GM19438 (cell line): ENCODE measurements around the gene NEK2.
"Not testable (repeated sequence)": the region's sequence is repeated elsewhere in the genome, so short reads cannot be mapped to it uniquely, and the experiment has no call there.

Experiments
- ATAC-seq: cut with Tn5 transposase; IDR thresholded peaks from one replicate; pipeline ENCODE4 v1.9.1; 2021; ENCODE audit warnings: low read depth; ENCODE audit not compliant: unreplicated experiment

Gene NEK2

DNA sequence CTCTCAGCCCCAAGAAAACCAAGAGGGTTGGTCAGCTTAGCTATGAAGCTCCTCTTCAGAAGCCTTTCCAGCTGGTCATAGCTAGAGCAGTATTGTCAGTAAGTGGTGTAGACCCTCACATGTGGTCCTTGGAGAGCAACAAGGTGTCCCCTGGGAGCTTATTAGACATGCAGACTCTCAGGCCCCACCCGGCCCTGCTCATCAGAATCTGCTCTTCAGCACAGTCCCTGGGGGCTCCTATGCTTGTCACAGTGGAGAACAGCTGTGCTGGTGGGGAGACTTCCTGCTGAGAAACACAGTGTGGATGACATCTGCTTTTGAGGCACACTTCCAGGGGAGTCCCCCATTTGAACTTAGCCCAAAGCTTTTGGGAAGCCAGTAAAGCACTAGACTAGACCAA, 21.9 kb upstream of the NEK2 start:
- ATAC-seq, result peak; percentile 79

DNA sequence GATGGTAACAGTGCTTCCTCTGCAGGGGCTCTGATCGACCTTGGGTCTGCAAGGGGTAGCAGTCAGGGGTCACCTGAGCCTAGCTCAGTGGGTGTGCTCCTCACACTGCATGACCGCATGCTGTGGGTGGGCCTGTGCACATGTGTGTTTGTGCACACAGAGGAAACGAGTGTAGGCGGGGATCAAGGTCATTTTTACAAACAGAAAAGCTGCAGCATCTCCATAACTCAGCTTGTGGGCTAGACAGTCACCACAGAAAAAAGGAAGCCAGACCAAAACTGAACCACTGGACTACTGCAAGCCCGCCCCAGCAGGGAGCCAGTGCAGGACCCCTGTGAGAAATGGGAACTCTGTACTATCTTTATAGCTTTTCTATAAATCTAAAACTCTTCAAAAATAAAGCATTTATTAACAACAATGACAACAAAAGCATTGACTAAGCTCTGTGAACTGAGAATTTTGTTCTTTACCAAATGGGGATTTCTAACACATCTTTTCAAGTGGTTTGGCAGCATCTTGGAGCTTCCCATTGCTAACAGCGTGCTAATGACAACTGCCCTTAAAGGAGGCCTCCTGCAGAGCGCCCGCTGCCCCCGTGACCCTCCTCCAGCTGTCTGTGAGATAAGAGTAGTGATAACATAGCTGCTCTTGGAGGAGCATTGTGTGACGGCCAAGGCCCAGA, 19.9 kb upstream of the NEK2 start:
- ATAC-seq, result peak; percentile 34

DNA sequence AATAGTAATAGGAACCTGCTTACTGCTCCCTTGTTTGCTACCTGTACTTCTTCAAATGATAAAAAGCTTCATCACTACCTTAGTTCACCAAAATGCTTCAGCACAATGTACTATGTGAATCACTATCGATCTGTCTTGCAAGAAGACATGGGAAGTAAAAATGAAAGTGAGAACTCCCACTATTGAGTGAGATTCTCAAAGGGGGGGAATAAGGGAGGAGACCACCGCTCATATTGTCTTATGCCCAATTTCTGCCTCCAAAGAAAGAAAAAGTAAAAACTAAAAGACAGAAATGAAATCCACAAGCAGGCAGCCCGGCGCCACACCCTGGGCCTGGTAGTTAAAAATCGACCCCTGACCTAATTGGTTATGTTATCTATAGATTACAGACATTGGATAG, 18.5 kb upstream of the NEK2 start:
- not testable (repeated sequence) for ATAC-seq

DNA sequence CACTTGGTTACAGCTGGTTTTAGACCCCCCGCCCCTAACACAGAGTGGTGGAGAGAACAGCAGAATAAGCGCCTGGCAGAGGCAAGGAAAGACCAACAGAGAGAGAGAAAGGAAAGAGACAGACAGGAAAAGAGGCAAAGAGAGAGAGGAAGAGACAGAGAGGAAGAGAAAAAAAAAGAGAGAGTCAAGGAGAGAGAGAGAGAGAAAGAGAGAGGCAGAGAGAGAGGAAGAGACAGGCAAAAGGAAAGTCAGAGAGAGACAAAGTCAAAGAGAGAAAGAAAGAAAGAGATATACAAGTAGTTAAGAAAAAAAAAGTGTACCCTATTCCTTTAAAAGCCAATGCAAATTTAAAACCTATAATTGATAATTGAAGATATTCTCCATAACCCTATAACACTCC, 13.0 kb upstream of the NEK2 start:
- ATAC-seq, result no peak

DNA sequence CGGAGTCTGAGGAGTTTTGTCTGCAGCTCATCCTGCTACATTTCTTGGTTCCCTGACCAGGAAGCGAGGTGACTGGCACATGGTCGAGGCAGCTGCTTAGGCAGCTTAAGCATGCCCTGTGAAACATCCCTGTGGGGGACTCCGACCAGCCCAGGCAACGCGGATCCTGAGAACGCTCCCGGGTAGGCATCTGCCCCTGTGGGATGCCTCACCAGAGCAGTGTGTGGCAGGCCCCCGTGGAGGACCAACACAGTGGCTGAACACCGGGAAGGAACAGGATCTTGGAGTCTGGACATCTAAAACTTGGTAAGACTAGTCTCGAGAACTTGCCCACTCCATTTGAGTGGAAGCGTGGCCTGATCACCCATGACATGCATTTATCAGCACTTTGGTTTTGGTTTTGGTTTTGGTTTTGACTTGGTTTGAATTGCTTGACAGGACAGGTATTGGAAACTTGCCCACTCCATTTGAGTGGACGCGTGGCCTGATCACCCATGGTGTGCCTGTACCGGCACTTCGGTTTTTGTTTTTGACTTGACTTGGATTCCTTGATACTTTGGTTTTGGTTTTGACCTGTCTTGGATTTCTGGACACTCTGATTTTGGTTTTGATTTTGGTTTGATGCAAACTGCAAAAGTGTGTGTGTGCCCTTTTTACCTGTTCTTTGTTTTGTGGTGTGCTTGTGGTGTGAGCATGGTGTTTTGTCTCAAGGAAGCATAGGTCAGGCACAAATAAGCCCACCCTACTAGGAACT, 12.2 kb upstream of the NEK2 start:
- ATAC-seq, result no peak

DNA sequence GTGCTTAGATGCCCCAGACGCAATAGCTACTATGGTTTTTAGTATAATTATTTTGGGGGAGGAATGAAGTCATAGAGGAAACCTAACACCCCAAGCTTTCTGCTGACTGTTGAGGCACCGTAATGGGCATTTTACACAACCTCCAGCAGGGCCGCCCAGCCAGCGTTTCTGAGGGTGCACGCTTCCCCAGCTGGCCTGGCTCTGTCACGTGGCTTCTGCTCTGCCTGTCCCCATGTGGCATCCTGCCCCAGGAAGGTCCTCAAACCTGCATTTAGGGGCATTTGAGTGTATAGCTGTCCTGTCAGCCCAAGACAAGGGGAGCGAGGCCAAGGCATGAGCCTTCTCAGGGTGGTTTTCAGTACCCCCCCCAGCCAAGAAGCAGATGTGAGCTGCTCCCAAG, 10.4 kb upstream of the NEK2 start:
- ATAC-seq, result no peak

DNA sequence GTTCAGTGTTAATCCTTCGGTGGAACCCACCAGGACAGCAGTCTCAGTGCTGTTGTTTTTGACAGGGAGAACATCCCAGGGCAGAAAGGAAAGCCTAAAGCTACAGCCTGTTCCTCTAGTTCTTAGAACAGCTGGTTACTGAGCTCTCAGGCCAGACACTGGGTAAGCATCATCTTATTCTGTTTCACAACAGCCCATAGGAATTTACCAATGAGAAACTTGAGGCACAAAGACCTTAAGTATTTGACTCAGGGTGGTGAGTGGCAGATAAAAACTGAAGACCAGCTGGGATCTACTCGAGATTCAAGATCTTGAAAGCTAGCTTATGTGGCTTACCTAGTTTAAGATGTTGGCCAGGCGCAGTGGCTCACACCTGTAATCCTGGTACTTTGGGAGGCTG, 9.4 kb upstream of the NEK2 start:
- ATAC-seq, result no peak

DNA sequence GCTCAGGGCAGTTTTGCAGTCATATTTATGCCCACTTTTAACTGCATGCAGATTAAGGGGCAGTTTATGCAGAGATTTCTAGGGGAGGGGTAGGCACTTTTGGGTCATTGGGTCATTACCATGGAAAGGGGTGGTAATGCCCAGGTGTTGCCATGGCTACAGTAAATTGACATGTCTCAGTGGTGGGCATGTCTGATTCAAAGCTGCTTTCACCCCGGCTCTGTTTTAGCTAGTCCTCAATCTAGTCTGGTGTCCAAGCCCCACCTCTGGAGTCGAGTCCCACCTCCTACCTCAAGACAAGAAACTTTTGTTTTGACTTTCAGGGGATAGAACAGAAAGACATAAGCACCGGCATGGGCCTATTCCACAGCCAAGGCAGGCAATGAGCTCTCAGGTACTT, 8.9 kb upstream of the NEK2 start:
- no peak for ATAC-seq

DNA sequence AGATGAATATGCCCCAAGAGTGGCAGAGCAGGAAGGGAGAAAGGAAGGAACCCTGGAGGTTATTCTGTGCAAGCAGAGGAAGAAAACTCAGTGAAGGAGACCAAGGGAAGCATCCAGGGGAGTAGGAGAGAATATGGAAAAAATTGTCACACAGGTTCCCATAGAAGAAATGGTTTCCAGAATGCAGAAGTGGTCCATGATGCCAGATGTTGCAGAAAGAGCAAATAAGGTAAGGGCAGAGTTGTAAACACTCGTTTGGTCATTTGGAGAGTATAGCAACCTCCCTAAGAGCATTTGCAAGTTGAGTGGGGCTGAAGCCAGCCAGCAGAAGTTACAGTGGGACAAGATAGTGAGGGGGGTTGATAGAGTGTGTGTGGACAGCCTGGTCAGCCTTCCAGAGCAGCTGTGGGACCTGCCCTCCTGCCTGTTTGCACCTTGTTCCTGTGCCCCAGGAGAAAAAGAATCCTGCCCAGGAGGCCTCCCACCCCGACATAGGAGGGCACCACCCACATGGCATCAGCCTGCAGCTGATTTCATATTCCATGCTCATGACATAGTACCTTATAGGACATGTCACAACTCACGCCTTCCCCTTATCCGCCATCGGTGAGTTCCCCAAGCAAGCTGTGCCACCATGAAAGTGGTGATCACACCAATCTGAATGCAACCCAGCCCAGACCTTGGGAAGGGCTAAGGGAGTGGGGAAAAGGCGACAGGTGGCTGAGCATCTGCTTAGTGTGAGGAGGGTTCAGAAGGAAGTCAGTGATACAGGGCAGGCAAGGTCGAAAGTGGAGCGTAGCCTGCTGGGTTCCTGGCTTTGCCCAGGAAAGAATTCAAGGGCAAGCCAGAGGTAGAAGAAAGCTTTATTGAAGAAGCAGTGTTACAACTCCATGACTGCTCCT, 8.2 kb upstream of the NEK2 start:
- ATAC-seq, result no peak

DNA sequence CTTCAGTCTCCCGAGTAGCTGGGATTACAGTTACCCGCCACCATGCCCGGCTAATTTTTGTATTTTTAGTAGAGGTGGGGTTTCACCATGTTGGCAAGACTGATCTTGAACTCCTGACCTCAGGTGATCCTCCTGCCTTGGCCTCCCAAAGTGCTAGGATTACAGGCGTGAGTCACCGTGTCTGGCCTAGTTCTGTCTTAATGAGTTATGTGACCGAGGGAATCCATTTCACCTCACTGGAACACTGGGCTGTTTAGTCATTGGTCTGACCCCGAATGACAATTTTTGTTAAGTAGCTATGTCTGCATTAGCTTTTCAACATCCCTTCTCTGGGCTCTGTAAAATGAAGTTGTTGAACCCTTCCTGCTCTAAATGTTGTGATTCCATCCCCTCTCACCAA, 6.8 kb upstream of the NEK2 start:
- ATAC-seq, result not testable (repeated sequence)

DNA sequence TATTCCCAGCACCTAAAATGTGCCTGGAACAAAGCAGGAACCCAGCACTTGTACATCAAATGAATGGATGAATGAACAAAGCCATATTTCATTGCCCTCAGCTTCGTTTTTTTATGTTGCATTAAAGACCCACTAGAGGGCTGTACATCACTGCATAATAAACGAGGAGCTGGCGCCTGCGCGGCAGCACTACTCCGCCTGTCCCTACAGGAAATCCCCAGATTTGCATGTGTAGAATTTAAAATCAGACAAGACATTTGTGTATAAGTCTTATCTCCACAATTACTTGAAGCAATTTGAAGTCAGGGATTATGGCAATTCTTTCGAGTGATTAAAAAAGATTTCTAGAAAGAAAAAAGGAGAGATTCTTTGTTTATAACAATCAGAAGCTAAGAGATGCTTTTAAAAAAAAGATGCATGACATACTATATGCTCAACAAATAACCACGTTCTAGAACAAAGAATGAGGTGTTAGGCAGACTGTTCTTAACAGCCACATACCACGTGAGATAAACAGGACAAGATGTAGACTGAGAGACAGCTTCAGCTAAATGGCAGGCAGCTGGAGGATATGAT, 5.4 kb upstream of the NEK2 start:
- peak; percentile 82 for ATAC-seq

DNA sequence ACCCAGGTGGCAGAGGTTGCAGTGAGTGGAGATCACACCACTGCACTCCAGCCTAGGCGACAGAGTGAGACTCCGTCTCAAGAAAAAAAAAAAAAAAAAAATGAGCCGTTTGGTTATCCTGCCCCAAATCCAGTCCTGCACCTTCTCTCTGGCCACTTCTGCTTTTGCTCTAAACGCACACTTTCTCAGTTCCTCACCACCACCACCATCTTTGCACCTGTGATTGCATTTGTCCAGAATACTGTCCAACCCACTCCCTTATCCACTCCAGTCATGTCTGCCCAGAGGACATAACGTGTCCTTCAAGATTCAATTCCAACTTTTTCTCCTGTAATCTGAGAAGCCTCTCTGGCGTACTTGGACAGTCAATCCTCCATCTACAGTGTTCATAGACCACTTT, 2.2 kb upstream of the NEK2 start:
- no peak for ATAC-seq

DNA sequence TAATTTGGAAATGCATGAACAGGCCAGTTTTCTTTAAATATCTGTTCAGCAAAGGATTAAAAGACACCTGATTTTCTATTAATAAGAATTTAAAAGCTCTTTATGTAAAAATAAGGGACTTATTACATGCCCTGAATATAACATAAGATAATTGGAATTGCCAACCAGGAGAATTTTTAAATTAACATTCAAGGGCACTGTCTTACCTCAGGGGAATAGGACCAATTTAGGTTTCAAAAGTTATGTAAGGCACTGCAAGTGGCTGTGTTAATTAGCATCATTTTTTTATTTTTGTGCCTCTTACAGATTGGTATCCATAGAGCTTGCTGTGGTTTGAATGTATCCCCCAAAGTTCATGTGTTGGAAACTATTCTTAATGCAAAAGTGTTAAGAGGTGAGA, 1.3 kb upstream of the NEK2 start:
- ATAC-seq, result no peak

DNA sequence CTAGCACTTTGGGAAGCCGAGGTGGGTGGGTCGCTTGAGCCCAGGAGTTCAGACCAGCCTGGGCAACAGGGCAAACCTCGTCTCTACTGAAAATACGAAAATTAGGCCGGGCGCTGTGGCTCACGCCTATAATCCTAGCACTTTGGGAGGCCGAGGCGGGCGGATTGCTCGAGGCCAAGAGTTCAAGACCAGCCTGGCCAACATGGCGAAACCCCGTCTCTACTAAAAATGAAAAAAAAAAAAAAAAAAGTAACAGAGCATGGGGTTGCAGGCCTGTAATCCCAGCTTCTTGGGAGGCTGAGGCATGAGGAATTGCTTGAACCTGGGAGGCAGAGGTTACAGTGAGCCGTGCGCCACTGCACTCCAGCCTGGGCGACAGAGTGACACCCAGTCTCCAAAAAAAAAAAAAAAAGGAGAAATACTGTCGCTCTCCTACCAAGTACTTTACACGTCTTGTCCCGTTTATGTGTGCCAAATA, 724 bp upstream of the NEK2 start:
- no peak for ATAC-seq

DNA sequence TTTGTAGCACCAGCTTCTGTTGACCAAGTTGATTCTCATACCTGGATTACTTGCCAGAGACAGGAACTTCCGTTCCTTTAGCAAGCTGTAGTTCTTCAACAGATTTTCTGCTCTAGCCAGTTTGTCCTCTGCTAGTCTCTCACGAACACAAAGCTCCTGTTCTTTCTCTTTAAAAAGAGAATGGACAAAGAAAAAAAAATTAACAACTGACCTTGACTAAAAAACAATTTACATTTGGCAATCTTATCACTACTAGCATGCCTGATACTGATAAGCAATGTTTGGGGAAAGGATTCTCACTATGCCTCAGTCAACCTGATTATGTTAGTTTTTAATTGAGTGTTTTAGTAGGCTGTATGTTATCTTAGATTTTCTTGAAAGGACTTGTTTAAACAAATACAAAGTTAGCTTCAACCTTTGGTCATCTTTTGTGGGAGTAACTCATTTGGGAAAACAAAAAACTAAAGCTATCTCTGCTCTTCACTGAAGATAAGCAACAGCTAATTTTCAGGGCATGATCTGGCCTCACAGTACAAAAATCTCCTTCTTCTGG, 8.3 kb downstream of the NEK2 start:
- no peak for ATAC-seq

DNA sequence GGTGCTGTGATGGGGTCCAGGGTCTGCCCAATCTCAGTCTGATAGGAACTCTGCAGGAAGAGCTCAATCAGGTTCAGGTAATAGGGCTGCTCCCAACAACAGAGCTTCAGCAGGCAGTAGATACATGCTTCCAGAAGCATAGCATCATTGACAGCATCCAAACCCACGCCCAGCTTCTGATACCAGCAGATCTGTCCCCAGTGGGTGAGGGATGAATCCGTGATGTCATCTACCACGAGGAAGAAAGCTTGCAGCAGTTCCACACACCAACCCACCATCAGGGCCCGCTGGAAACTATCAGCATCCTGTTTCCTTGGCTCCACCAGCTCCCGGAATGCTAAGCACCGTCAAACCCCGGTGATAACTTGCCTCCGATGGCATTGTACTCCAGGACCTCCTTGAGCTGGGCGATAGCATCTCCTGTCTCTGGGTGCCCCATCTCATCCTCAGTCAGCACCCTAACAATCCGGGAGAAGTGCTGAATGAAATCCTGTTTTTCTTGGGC, 14.7 kb downstream of the NEK2 start:
- no peak for ATAC-seq

DNA sequence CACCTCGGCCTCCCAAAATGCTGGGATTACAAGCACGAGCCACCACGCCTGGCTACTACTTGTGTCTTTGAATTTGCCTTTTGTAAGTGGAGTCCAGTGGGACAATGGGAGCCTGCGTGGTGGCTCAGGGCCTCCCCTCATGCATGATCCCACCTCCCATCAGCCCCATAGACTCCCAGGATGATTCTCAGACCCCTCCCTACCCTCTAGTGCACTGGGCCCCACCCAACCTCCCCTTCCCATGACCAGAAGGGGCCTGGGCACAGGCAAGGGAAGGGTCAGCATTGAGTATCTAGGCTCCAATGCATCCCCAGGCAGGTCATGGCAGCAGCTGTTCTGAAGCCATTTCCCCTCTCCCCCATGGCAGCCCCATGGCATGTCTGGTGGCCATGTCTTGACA, 18.7 kb downstream of the NEK2 start:
- no peak for ATAC-seq

DNA sequence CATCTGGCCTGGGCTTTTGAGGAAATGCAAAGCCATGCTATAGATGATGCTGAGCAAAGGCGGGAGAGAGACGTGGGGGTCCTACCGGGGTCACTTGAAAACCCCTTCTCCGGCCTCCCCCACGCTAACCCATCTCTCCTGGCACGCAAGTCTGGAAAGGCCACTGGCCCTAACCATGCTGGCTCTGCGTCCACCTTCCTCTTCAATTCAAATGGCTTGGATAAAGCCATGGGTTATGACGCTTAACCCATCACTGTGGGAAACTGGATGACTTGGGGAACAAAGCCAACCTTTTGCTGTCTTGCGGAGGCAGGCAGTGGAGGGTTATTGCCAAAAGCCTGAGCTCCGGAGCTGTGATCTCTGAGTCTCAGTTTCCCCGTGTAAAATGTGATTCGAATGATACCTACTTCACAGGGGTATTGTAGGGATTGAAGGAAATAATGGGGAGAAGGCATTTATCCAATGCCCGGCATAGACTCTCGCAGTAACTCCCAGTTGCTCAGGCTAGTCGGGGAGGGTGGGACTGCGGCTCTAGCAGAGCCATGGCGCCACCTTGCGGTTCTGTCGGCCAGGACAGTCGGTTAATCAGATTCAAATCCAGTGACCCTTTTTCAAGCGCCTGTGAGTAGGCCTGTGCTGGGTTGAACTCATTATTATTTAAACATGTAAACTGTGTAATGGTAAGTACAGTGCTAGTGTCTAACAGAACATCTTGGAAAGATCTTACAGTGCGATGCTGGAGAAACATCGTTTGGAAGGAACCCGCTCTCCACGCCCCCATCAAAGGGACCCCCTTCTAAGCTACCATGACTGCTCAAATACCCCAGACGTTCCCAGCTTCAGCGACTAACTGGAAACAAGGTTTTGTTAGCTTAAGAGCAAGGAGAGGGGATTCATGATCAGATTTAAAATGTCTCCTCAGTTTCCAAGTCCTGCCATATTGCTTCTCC, 20.3 kb downstream of the NEK2 start:
- peak; percentile 80 for ATAC-seq

DNA sequence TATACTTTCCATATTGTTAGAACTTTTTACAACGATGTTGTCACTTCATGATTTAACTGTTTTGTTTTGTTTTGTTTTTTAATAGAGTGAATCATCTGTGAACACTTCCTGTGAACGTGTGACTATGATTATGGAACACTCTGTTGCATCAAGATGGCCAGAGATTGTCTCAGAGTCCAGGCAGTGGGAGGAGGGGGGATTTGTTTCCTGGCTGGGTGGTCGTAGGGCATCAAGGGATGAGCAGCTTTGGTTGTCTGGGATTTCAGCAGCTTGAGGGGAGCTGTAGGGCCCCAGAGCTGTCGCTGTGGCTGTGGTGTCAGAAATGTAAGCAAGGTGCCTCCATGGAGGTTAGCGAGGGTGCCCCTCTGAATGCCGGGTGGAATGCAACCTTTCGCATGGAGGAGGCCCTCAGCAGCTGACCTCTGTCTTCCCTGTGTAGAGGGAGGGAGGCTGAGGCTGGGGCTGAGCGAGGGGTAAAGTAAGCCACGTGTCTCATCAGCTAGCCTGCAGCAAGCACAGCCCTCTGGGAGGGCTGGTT, 21.4 kb downstream of the NEK2 start:
- no peak for ATAC-seq
